AG08395 (cell line): ENCODE measurements around the gene SNRK.

Source experiments
- DNase-seq: peaks from one replicate; pipeline ENCODE4 v3.0.0; 2012; ENCODE audit warnings: mixed read lengths, low spot score

SNRK gene

DNA sequence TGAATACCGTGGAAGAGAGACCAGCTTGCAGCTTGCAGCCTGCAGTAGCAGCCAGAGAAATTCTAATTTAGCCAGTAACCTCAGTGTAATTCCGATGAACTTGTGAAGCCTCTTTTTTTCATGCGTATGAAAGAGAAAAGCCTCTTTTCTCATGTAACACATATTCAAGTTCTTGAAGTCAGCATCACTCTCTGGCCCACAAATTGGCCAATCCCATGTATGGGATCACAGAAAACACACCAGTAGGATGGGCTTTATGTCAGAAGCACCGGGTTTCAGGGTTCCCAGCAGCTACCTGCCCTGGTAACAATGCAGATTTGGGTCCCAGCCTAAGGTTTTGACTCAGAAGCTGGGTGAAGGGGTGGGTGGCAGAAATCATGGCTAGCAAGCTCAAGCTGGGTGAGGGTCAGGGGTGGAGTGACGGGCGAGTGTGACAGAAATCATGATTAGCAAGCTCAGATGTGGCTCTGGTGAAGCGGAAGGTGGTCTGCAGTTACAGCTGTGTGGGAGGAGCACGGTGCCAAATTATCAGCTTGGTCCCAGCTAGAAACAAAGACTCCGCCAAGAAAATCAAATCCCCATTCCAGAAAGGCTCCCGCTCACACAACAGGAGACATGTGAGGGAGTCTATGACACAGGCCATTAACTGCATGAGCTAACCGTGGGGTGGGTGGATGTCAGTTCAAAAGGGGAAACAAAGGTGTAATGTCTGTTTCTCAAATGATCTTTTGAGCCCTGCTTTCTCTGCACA, 86.6 kb downstream of the SNRK start:
- no peak for DNase-seq

DNA sequence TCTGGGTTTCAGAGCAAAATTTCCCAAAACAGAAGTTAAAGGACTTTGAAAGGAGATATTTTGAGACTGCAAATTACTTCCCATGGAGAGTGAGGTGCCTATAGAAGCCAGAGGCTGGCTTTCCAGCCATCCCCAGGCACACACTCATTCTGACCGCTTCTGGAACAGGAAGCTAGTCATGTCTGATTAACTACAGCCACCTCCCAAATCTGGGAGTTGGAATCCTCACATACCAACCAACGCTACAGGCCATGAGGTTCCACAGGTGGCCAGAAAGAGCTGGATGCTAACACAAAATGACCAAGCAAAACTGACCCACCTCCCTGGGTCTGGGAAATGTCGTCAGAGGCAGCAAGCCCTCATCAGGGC, 87.2 kb downstream of the SNRK start:
- no peak for DNase-seq

DNA sequence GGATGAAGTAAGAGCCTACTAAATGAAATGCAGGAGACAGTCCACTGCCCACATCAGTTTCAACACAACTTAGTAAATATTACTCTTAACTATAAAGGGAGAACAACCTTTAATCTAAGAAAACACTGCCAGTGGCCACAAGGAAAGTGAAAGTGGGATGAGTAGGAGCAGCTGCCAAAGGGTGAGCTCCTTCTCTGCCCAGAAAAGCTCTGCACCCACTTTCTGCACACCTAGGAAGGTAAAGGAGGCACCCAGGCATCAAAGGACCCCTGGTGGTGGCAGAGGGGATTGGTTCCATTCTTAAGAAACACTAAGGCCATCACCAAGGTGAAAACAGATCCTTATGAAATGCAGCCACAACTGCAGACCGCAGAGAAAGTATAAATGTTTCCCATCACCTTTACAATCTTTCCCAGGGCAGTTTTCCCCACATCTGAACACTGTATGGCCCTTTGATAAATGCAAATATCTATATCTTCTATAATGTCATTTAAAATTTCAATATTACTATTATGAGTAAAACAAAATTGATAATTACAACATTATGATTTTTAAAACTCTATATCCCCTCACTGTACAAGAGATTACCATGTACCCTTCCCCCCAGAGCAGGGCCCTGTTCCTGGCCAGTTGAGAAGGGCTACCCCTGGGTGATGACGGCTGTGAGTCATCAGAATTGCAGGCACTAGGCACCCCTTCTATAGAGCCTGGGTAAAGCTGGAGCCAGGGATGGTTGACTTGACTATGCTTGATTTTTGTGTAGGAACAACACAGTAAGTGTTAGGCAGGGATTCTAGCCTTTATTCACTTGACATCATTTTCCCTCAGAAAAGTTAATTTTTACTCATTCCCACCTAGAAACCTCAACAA, 92.0 kb downstream of the SNRK start:
- DNase-seq, result peak; percentile 21

DNA sequence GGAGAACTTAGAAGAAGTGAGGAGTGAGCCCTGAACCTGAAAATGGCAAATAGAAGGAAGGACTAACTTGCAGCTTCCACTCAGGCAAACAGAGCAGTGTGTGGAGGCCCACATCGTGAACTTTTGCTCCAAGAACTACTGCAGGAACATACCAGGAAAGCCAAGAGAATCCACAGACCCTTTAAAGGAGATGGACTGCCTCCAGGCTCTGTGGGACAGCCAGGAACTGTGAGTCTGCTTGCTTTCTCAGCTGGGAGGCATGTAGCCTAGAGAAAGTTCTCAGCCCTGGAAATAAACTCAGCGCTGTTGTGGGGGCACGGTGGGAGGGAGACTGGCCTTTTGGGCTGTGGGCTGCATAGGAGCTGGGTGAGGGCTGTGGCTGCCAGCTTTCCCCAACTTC, 93.0 kb downstream of the SNRK start:
- peak; percentile 41 for DNase-seq

DNA sequence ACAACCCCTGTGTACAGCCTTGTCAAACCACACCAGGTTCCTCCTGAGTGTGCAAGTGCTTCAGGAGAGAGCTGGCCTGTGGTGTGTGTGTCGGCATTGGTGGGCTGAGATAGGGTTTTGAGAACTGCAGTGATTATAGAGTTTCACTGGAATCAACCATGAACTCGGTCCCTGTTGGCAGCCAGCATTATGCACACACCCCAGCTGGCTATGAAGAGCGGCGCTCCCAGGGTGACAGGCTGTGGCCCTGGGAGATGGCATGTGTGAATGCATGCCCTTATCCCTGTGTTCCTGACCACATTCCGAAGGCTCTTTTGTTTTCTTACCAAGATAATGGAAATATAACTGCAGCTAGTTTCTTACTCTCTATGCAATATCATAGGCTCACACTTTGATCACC, 101.8 kb downstream of the SNRK start:
- no peak for DNase-seq

DNA sequence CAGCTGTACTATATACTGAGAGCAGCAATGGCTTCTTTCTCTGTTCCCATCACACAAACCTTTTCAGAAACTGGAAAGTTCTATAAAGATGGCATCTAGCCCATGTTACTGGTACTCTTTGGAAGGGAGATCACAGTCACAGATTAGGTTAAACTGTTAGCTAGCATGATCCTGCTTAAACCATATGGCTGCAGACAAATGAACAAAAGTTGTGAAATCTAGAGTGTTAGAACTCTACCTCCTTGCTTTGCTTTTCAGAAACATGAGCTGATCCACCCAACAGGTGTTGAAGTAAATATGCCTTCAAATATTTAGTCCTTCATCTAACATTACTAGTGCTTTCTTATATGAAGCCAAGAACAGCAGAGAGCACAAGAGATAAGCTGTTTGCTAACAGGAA, 102.6 kb downstream of the SNRK start:
- DNase-seq, result no peak

DNA sequence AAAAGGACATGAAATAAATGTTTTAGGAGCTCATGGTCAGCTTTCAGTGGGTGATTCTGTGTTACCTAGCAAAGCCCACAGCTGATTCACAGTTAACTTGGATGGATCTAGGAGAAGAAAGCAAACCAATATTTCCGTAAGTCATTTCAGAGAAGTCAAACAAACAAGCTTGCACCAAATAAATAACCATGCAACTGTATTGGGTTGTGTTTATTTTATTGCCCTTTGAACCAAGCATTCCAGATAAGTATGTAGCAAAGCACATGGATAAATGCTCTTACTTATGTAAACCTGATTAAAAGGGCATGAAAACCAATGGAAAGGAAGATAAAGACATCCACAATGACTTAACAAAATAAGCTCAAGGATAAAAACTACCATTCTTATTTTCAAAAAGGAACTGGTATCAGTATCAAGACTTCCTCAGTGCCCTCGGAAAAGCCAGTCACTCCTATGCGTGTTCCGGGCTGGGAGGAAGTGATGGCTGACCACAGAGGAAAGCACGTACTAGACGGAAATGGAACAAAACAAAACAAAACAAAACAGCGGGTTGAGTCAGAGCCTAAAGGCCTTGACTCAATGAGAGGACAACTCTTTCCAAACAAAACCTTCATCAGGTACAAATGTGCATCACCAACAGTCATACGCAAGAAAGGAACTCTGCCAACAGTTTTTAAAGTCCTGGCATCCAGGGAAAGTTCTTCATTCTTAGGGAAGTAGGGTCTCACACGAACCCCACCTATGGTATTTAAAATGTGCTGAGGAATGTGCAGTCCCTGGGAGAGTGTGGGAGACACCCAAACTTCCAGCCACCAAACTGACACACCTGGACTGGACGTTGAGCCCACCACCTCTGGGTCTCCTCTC, 103.3 kb downstream of the SNRK start:
- DNase-seq, result no peak

DNA sequence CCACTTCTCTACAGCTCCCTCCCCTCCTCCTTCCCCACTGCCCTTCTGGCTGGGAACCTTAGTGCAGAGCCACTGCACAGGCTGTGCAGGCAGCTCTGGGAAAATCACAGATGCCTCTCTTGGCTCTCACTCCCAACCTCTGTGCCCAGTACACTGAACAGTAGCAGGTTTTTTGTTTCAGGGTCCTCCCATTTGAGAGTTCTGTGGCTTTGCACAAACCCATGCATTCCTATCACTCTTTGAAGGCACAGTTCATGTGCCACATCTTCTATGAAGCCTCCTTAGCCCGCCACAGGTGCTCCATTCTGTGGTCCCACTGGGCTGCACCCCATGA, 103.9 kb downstream of the SNRK start:
- DNase-seq, result no peak

DNA sequence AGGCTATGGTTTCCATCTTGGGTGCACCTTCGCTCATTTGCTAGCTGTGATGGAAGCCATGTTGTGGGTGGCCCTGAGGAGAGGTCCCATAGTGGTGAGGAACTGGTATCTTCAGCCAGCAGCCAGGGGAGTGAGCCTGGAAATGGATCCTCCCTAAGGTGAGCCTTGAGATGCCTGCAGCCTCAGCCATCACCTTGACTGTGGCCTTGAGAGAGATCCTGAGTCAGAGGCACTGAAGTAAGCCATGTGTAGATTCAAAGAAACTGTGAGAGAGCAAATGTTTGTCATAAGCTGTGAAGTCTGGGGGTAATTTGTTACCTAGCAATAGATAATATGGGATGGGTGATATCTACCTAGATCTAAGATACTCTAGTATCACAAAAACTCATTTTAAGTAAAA, 105.3 kb downstream of the SNRK start:
- no peak for DNase-seq

DNA sequence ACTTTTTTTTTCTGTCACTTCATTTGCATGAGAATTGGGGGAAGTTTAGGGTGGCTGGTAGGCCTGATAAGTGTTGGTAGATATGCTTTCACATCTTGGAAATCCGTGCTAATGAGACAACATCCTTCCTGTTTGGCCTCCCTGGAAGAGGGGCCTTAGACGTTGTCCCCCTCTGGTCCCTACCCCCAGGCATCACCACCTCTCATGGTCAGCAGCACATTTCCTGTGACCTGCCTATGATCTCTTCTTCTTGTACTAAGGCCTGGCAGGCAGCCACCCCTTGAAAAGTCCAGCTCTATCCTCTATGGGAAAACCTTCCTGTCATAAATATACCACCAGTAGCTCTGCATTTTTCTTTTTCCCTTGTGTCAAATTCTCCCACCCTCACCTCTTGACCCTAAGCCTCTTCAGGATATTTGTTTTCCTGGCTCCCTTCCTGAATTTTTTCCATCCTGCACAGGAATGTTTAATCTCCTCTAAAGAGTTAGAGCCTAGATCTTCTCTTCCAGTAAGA, 107.8 kb downstream of the SNRK start:
- no peak for DNase-seq

DNA sequence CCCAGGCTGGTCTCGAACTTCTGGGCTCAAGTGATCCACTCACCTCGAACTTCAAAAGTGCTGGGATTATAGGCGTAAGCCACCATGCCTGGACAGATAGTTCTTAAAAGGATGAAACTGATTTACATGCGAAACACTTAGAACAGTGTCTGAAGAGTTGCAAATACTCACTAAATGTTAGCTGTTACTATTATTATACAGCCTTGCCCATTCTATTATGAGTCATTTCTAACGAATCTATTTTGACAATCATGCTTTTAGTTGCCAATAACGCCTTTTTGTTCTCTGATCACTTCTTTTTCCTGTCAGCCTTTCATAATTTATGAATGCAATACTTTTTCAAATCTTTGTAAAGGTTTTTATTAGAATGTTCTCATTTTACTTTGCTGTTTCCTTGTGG, 112.7 kb downstream of the SNRK start:
- no peak for DNase-seq

DNA sequence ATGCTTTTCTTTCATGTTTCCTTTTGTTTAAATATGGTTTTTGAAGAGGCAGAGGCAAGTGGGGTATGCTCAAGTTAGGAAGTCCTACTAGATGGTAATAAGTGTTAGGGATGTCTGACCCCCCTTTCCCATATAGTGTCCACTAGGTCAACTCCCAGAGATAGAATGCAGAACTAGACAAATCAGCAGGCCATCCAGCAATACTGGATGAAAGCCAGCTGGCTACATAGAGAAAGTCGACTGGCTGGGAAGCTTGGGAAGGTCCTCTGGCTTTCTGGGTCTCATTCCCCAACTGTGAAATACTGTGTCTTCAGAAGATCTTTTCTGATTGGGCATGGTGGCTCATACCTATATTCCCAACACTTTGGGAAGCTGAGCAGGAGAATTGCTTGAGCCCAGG, 113.8 kb downstream of the SNRK start:
- no peak for DNase-seq
